Activated T-cell treated with anti-CD3 and anti-CD28 coated beads, Interleukin-2, amount 50 U/mL, for 4 hours (primary cell): ENCODE measurements around the gene MYH2. TPM values are rescaled to one million over a fixed set of nuclear protein-coding genes. Genes with fewer than 3 reads are reported as not detected.
"Not testable (repeated sequence)": the region's sequence is repeated elsewhere in the genome, so short reads cannot be mapped to it uniquely, and the experiment has no call there.

Experiments used
- ATAC-seq, 2 donors: fragments of 200-7000 bp; cut with Tn5 transposase; one replicate each; pipeline ENCODE4 v1.10.0; 2021
- DNase-seq: peaks from one replicate; pipeline ENCODE4 v3.0.0-alpha.2; 2020
- H3K27me3 Mint-ChIP-seq: one replicate; pipeline ENCODE4 v1.8.0; 2021; ENCODE audit warnings: low read depth, mixed read lengths
- H3K36me3 Mint-ChIP-seq: one replicate; pipeline ENCODE4 v1.8.0; 2022; ENCODE audit warnings: mixed read lengths; ENCODE audit not compliant: insufficient read depth
- H3K4me1 Mint-ChIP-seq: one replicate; pipeline ENCODE4 v1.8.0; 2021; ENCODE audit warnings: low read depth, mixed read lengths
- H3K4me3 Mint-ChIP-seq: one replicate; pipeline ENCODE4 v1.8.0; 2021; ENCODE audit warnings: mild to moderate bottlenecking, moderate library complexity, mixed read lengths
- H3K9me3 Mint-ChIP-seq: one replicate; pipeline ENCODE4 v1.8.0; 2021; ENCODE audit warnings: mixed read lengths
- total RNA-seq, 3 donors: library from RNA; stranded (reverse); gene quantifications; one replicate each; pipeline ENCODE4 v1.2.1, GENCODE V29; 2021

MYH2 gene
- not detected for total RNA-seq

DNA sequence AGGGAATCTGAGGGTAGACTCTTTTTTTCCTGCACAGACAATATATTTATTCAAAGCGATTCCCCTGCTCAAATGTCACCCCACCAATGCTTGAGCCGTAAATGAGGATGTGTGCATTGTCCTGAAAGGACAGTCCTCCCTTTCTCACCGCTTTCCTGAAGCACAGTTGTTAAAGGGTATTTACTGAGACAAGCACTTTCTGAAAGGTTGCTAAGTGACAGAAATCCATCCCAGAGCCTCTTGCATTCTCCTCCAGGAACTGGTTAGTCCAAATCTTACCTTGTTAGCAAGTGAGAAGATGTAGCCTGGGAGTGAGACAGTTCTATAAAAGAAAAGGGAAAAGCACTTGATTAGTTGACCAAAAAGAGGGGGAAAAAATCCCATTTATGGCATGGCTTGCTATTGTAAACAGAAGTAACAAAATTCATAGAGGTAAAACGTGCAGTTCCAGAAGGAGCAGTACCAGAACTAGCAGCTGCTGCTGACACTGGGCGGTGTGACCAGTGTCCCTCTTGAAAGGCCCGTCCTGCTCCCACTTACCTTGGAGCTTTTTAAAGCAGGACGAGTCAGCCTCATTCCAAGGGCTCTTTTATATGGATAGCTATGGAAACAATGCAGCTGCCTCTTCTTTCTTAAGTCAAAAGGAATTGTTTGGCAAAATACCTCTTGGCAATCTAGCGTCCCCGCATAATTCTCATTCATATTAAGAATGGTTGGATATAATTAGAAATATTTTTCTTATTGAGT, at the start of gene MYH2:
TSS of gene MYH2 (minus strand) at position 563 of the 747 bp plus-strand sequence. CDS start 1,738 bp downstream, outside the sequence.
- Mint-ChIP-seq H3K36me3 (no peaks in the 10 kb centered on the region), H3K27me3 (peaks cover 12% of the 10 kb centered on the region), H3K4me1 (no peaks in the 10 kb centered on the region), H3K4me3 (no peak within 1 kb of the TSS), H3K9me3 (no peaks in the 10 kb centered on the region)
- no peak for DNase-seq
- ATAC-seq: no peak

GRCh38 chr17:10598621-10599020, 49.2 kb upstream of the MYH2 start:
- DNase-seq (no peak), ATAC-seq (no peak)
- Mint-ChIP-seq H3K4me3 (no peak overlapping the region), H3K4me1 (no peaks in the 10 kb centered on the region), H3K27me3 (peaks cover 20% of the 10 kb centered on the region), H3K36me3 (no peaks in the 10 kb centered on the region), H3K9me3 (no peaks in the 10 kb centered on the region)

DNA sequence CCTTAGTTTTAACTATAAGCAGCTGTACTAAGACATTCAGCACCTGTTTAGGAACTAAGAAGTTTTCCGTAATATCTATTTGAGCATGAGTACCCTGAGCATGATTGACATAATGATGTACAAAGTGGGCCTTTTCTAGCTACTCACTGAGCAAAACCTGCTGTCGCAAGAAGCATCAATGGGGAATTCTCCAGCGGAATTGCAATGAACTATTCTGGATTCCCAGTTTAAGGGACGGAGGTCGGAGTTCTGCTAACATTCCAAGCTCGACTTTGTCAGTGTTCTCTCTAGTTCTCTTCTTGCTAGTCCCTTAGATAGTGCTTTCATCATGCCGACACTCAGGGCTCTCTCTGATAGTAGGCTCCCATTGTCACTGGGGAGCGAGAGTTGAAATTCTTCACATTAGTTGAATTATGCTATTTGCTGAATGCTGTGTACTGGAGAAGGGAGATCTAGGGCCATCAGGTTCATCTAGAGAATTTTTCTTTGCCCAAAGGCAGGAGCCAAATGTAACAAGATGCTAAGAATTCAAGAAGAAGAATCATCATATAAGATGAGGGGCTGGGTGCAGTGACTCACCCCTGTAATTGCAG, 40.2 kb upstream of the MYH2 start:
- H3K36me3 Mint-ChIP-seq: no peaks in the 10 kb centered on the region
- no peak for DNase-seq
- peaks cover 16% of the 10 kb centered on the region for H3K27me3 Mint-ChIP-seq
- ATAC-seq: no peak
- H3K4me3 Mint-ChIP-seq: no peak overlapping the region
- H3K4me1 Mint-ChIP-seq: no peaks in the 10 kb centered on the region
- no peaks in the 10 kb centered on the region for H3K9me3 Mint-ChIP-seq

DNA sequence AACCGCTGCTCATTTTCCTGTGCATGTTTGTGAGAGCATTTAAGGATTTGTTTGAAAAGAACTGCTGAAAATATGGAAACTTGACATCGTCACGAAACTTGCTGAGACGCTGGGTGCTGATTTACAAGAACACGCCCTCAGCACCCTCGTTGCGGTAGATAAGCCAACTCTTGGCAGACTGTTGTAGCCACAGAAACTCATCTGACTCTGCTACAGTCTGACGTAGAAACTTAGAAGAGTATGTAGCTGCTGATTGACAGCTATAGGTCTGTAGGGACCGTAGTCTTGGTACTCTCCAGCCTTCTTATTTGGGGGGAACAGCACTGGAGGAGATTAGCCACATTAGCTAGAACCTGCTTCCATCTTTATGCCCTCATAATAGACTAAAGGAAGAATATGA, 36.1 kb upstream of the MYH2 start:
- DNase-seq (no peak), ATAC-seq (no peak)
- peaks cover 9% of the 10 kb centered on the region for H3K27me3 Mint-ChIP-seq
- H3K9me3 Mint-ChIP-seq: no peaks in the 10 kb centered on the region
- no peaks in the 10 kb centered on the region for H3K4me1 Mint-ChIP-seq
- no peaks in the 10 kb centered on the region for H3K36me3 Mint-ChIP-seq
- no peak overlapping the region for H3K4me3 Mint-ChIP-seq

DNA sequence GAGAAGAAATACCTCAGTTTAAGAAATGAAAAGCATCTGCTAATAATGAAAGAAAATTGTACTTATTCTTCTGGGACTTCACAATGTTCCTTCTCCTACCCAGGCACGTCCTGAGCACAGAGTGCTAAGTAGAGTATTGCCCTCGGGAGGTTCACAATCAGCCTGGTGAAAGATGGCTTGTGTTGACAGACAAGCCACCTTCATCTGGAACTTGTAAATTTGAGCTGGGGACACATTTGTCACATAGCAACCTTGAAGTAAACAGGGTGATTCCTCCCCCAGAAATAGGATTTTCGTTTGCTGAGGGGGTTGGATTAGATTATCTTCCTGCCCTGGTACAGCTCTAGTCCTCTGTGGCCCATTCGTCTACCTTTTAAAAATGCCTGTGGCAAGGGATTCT, 34.4 kb upstream of the MYH2 start:
- Mint-ChIP-seq H3K27me3 (peaks cover 7% of the 10 kb centered on the region), H3K36me3 (no peaks in the 10 kb centered on the region), H3K4me1 (no peaks in the 10 kb centered on the region), H3K9me3 (no peaks in the 10 kb centered on the region), H3K4me3 (no peak overlapping the region)
- DNase-seq (no peak), ATAC-seq (no peak)

- Mint-ChIP-seq H3K27me3 (peaks cover 12% of the 10 kb centered on the region), H3K36me3 (no peaks in the 10 kb centered on the region)
- DNase-seq: no peak
Observed at GRCh38 chr17:10579270-10579669, 29.8 kb upstream of the MYH2 start.

GRCh38 chr17:10574324-10574723, 24.9 kb upstream of the MYH2 start:
- Mint-ChIP-seq H3K4me1 (no peaks in the 10 kb centered on the region), H3K36me3 (no peaks in the 10 kb centered on the region), H3K4me3 (no peak overlapping the region), H3K27me3 (peaks cover 10% of the 10 kb centered on the region), H3K9me3 (no peaks in the 10 kb centered on the region)
- DNase-seq (no peak), ATAC-seq (no peak)

More at GRCh38 chr17:10579270-10579669, 29.8 kb upstream of the MYH2 start:
- Mint-ChIP-seq H3K9me3 (no peaks in the 10 kb centered on the region), H3K4me3 (no peak overlapping the region), H3K4me1 (no peaks in the 10 kb centered on the region)
- no peak for ATAC-seq

- Mint-ChIP-seq H3K4me3 (no peak overlapping the region), H3K36me3 (no peaks in the 10 kb centered on the region), H3K27me3 (peaks cover 8% of the 10 kb centered on the region), H3K4me1 (no peaks in the 10 kb centered on the region), H3K9me3 (no peaks in the 10 kb centered on the region)
- DNase-seq: no peak
- no peak for ATAC-seq
Observed at GRCh38 chr17:10563991-10564660, 14.7 kb upstream of the MYH2 start.

DNA sequence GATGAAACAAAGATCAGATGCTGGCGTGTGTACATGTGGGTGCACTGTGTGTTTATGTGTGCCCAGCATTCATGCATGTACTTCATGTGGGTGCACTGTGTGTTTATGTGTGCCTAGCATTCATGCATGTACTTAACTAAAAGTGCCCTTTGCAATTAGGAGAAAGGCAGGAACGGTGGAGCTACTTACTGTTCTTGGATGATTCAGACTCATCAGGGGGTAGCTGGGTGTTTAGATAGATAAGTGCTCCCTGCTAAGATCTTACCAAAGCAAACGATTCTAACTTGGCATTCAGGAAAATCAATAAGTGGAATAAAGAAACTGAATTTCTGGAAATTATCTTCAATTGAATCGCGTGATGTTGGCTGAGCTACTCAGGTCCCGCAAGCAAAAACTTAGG, 8.6 kb upstream of the MYH2 start:
- no peaks in the 10 kb centered on the region for H3K9me3 Mint-ChIP-seq
- DNase-seq: no peak
- no peaks in the 10 kb centered on the region for H3K36me3 Mint-ChIP-seq
- ATAC-seq: no peak
- H3K27me3 Mint-ChIP-seq: no peaks in the 10 kb centered on the region
- no peak overlapping the region for H3K4me3 Mint-ChIP-seq
- no peaks in the 10 kb centered on the region for H3K4me1 Mint-ChIP-seq

DNA sequence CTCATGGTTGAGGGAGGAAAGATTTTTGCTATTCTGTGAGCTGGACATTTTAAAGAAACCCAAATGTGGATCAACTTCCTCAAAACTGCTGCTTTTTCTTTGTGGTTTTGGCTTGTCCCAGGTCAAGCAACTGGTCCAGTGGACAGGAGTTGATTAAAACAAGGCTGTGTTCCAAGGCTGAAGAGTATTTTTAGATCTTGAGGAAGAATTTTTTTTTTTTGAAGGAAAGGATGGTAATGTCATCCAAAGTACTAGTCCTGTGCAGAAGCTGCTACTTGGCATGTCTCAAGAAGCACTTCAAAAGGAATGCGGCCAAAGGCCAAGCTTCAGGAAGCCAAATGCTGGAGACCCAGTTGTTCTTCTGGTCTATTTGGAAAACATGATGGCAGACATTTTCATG, 8.0 kb upstream of the MYH2 start:
- Mint-ChIP-seq H3K4me3 (no peak overlapping the region), H3K4me1 (no peaks in the 10 kb centered on the region), H3K9me3 (no peaks in the 10 kb centered on the region), H3K36me3 (no peaks in the 10 kb centered on the region), H3K27me3 (no peaks in the 10 kb centered on the region)
- ATAC-seq (no peak), DNase-seq (no peak)

DNA sequence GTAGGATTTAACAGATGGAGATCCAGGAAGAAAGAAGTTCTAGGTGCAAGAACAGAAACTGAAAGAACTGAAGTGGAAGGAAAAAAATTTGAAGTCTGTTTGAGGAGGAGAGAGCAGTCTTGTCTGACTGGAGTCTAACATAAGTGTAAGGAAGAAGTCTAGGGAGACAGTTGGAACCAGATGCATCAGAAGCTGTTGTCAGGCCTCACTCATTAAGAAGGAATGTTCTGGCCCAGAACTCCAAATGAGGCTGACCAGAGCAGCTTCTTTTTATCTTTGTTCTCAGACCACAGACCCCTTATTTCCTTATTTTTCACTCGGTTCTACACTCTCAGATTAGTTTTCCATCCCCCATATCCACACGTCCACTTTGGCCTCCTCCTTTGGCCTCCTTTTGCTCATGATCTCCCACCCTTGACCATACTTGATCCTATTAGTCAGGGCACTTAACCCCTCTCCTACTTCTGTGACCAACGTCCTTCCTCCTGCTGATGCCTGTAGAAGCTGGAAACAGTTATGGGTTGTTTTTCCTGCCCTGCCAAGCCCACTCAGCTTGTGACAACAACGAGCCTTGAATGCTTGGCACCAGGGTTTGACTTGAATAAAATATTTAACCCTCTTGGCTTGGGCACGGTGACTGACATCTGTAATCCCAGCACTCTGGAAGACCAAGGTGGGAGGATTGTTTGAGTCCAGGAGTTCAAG, 7.0 kb upstream of the MYH2 start:
- Mint-ChIP-seq H3K9me3 (no peaks in the 10 kb centered on the region), H3K27me3 (peaks cover 4% of the 10 kb centered on the region), H3K4me1 (no peaks in the 10 kb centered on the region), H3K36me3 (no peaks in the 10 kb centered on the region), H3K4me3 (no peak overlapping the region)
- ATAC-seq: no peak
- no peak for DNase-seq

GRCh38 chr17:10550014-10550413, 556 bp upstream of the MYH2 start:
- ATAC-seq: no peak
- no peak for DNase-seq
- Mint-ChIP-seq H3K27me3 (peaks cover 12% of the 10 kb centered on the region), H3K36me3 (no peaks in the 10 kb centered on the region), H3K9me3 (no peaks in the 10 kb centered on the region), H3K4me1 (no peaks in the 10 kb centered on the region), H3K4me3 (no peak overlapping the region)

- Mint-ChIP-seq H3K4me1 (no peaks in the 10 kb centered on the region), H3K9me3 (no peaks in the 10 kb centered on the region), H3K27me3 (peaks cover 12% of the 10 kb centered on the region), H3K36me3 (no peaks in the 10 kb centered on the region), H3K4me3 (no peak overlapping the region)
- DNase-seq: no peak
- no peak for ATAC-seq
Observed at GRCh38 chr17:10547351-10547750, 2.1 kb downstream of the MYH2 start.

DNA sequence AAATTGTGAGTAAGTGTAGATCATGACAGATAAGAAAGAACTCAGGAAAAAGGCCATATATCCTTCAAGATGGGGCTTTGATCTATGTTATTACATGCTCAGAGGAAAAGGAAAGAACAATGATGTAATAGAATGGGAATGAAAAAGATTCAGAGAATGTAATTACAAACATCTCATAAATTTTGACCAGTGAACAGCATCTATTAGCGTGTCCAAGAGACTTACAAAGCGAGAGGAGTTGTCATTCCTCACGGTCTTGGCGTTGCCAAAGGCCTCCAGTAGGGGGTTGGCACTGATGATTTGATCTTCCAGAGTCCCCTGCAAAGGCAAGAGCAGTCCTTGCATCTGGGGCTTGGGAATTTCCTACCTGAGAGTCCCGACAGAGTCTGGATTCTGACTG, 6.0 kb downstream of the MYH2 start:
- not testable (repeated sequence) for H3K36me3 Mint-ChIP-seq, DNase-seq, H3K27me3 Mint-ChIP-seq, ATAC-seq, H3K4me1 Mint-ChIP-seq, H3K4me3 Mint-ChIP-seq
- H3K9me3 Mint-ChIP-seq: peaks cover 20% of the 10 kb centered on the region
